ENCODE data around the gene GPR84.

GPR84 gene

DNA sequence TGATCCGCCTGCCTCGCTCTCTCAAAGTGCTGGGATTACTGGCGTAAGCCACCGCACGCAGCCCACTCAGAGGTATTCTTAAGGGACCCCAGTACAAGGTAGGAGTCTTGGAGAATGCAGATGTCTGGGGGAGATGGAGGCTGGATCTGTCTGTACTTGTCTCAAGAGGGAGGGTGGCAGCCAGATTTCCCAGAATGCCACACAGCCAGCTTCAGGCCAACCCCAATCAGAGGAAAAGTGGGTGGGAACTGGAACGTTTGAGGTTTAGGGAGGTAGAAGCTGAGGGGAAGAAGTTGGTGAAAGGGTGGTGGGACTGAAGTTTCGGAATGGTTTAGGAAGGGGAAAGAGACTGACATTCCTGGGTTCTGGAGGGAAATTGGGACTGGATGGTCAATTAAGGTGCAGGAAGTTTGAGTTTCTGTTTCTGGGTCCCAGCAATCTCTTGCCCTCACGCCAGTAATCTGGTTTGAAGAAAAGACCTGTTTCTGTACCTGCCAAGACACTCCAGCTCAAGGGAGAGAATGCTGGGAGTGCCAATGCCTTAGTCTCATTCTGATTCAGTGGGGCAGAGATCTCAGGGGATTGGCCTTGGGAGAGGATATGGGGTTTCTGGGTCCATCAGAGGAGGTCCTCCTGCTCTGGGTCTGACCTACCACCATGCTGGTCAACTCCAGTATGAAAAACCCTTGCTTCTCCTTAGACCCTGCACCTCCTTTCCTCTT, 28.4 kb upstream of the GPR84 start:
- Histone ChIP-seq H3K4me1 (ENCODE audit: control insufficient read depth, insufficient read depth, low read length) (peaks cover 7% of the 10 kb centered on the region), H3K27me3 (ENCODE audit: control insufficient read depth in 1 of 2, insufficient read depth in 2 of 2, low read length in 2 of 2) (no peaks in the 10 kb centered on the region), H3K9me3 (ENCODE audit: control insufficient read depth in 2 of 2, low read length in 2 of 2) (no peaks in the 10 kb centered on the region), H3K36me3 (ENCODE audit: control insufficient read depth in 2 of 2, insufficient read depth in 2 of 2, low read length in 2 of 2) (peaks cover 29 to 31% of the 10 kb centered on the region in 2 donors), H3K9ac (ENCODE audit: low read length in 2 of 2) (no peak overlapping the region), H3K27ac (ENCODE audit: low read length) (no peak overlapping the region), H3K4me3 (ENCODE audit: low read length in 2 of 2) (no peak overlapping the region)

DNA sequence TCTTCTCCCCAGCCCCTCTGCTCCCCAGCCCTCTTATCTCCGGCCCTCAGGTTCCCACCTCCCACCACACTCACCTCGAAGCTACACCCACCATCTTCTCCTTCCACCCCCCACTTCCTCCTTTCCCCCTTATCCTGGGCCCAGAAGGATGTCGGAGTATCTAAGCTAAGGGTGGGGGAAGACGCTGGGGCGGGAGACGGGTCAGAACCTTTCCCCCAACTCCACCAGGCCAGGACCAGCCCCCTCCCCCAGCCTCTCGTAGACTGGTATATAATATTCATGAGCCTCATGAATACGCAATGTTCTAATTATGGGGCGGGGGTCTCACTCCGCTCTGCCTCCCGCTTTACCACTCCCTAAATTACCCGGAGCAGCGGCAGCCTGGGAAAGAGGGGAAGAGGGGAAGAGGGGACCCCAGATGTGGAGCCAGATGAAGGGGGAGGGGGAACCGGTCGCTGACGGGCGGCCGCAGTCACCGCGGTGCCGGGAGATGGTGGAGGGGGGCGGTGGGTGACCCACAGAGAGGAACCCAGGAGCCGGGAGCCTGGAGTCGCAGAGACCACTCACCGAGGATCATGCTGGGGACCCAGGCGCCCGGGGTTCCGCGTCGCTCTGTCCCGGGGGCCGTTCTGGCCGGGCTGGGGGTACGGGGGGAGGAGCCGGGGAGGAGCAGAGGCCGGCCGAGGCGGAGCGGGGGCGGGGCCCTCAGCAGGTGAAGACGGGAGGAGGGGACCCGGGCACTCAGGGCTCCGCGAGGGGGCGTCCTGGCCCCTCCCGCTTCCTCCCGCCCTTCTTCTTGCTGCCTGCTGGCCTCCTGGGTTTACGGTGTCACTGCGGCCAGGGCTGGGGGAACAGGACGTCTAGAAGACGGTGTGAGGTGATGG, 26.6 kb upstream of the GPR84 start:
- Histone ChIP-seq H3K4me3 (ENCODE audit: low read length in 2 of 2) (peak overlapping the region in 1 of 2 donors; percentile 61), H3K9ac (ENCODE audit: low read length in 2 of 2) (no peak overlapping the region), H3K36me3 (ENCODE audit: control insufficient read depth in 2 of 2, insufficient read depth in 2 of 2, low read length in 2 of 2) (peaks cover 14 to 15% of the 10 kb centered on the region in 2 donors), H3K27ac (ENCODE audit: low read length) (no peak overlapping the region), H3K9me3 (ENCODE audit: control insufficient read depth in 2 of 2, low read length in 2 of 2) (no peaks in the 10 kb centered on the region), H3K4me1 (ENCODE audit: control insufficient read depth, insufficient read depth, low read length) (peaks cover 7% of the 10 kb centered on the region), H3K27me3 (ENCODE audit: control insufficient read depth in 1 of 2, insufficient read depth in 2 of 2, low read length in 2 of 2) (no peaks in the 10 kb centered on the region)

DNA sequence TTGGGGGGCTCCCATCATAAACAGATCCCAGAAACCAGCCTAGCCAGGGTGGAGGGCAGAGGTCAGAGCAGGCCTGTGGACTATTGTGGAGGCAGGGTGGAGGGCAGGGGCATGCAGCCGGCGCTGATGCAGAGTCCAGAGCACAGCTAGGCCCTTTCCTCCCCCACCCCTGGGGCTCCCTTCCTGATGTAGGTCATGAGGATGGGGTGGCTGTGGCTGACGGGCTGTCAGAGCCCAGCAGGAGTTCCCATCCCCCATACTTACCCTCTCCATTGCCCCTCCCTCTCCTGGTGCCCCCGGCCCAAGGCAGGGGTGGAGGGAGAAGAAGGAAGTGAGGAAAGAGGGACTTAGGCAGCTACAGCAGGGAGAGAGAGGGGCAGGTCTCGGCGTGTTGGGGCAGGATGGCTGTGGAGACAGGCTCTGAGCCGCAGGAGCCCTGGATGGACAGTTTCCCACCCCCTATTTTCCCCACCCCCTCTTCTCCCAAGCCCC, 25.9 kb upstream of the GPR84 start:
- Histone ChIP-seq H3K27me3 (ENCODE audit: control insufficient read depth in 1 of 2, insufficient read depth in 2 of 2, low read length in 2 of 2) (no peaks in the 10 kb centered on the region), H3K4me1 (ENCODE audit: control insufficient read depth, insufficient read depth, low read length) (peaks cover 7% of the 10 kb centered on the region), H3K27ac (ENCODE audit: low read length) (no peak overlapping the region), H3K36me3 (ENCODE audit: control insufficient read depth in 2 of 2, insufficient read depth in 2 of 2, low read length in 2 of 2) (peaks cover 8 to 10% of the 10 kb centered on the region in 2 donors), H3K4me3 (ENCODE audit: low read length in 2 of 2) (no peak overlapping the region), H3K9ac (ENCODE audit: low read length in 2 of 2) (no peak overlapping the region), H3K9me3 (ENCODE audit: control insufficient read depth in 2 of 2, low read length in 2 of 2) (no peaks in the 10 kb centered on the region)

DNA sequence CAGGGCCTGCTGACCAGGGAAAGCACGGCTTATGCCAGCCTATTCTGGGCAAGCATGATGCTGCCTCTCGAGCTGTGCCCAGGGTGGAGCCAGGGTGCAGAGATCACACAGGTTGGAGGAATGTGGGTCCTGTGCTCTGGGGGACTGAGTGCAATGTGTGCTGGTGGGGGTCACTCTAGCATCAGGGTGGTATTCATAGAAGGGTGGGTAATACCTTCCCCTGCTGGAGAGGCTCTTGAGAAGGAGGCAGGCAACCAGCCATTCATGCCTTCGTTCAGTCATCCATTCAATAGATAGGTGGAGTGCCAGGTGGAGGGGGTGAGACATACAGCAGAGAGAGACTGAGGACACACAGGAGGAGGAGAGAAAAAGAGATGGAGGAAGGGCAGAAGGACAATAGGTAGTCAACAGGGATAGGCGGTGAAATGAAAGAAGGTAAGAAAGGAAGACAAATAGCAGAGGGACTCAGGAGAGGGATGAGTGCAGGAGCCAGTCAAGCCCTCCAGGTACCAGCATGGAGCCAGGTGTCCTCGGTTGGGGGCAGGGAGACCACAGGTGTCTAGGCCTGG, 25.4 kb upstream of the GPR84 start:
- Histone ChIP-seq H3K4me1 (ENCODE audit: control insufficient read depth, insufficient read depth, low read length) (peaks cover 7% of the 10 kb centered on the region), H3K36me3 (ENCODE audit: control insufficient read depth in 2 of 2, insufficient read depth in 2 of 2, low read length in 2 of 2) (peaks cover 3 to 5% of the 10 kb centered on the region in 2 donors), H3K27ac (ENCODE audit: low read length) (no peak overlapping the region), H3K27me3 (ENCODE audit: control insufficient read depth in 1 of 2, insufficient read depth in 2 of 2, low read length in 2 of 2) (no peaks in the 10 kb centered on the region), H3K4me3 (ENCODE audit: low read length in 2 of 2) (no peak overlapping the region), H3K9me3 (ENCODE audit: control insufficient read depth in 2 of 2, low read length in 2 of 2) (no peaks in the 10 kb centered on the region), H3K9ac (ENCODE audit: low read length in 2 of 2) (no peak overlapping the region)

DNA sequence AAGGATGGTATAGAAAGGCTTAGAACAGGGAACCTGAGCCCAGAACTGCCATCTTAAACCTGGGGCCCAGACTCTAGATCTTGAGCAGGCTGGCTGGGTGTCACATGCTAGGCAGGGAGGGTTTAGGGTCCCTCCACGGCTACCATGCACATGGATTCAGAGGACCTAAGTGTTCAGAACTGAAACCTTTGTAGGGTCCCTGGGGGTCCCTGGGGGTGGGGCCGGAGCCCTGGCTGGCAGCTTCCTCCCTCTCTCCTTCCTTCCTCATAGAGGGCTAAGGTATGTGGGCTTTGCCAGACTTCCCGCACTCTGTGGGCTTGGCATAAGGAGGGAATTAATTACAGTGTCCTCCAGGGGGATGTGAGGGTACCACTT, 24.8 kb upstream of the GPR84 start:
- H3K27ac ChIP-seq (ENCODE audit: low read length) = no peak overlapping the region

DNA sequence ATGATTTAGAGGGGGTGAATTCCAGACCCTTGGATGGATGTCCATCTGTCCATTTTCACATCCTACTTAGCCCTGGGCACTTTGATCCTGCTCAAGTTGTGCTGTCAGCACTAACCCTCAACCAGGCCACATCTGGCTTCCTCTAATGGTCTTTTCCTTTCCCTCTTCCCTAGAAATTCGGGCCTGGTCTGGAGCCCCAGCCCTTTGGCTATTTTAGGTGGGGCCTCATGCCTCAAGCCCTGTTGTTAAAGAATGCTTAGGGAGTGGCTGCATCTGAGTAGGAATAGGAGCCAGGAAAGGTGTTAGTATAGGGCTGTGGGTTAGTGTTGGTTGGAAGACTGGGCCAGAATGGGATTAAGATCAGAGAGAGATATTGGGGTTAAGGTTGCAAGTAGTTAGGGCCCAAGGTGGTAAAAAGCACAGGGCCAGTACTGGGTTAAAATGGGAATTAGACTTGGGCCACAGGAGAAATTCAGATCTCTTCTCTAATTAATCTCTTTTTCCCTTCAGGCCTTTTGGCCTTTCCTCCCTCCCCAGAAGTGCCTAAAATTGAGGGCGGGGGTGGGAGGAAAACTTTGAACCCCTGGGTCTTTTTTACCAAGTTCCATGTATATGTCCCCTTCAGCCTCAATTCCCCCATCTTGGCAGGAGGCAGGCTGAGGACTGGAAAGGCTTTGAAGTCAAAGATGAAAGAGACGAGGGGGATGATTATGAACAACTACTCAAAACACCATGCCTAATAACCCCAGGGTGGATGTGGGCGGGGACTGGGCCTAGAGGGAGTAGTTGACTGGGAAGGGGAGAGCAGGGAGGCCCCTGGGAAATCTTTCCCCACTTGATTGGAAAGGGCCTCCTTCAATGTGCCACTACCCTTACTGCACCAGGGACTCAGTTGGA, 24.2 kb upstream of the GPR84 start:
- peaks cover 7% of the 10 kb centered on the region for H3K4me1 ChIP-seq (ENCODE audit: control insufficient read depth, insufficient read depth, low read length)
- no peaks in the 10 kb centered on the region for H3K9me3 ChIP-seq (ENCODE audit: control insufficient read depth in 2 of 2, low read length in 2 of 2)
- no peak overlapping the region for H3K27ac ChIP-seq (ENCODE audit: low read length)
- H3K9ac ChIP-seq (ENCODE audit: low read length in 2 of 2) = no peak overlapping the region
- H3K4me3 ChIP-seq (ENCODE audit: low read length in 2 of 2) = no peak overlapping the region
- no peaks in the 10 kb centered on the region for H3K27me3 ChIP-seq (ENCODE audit: control insufficient read depth in 1 of 2, insufficient read depth in 2 of 2, low read length in 2 of 2)
- no peaks in the 10 kb centered on the region for H3K36me3 ChIP-seq (ENCODE audit: control insufficient read depth in 2 of 2, insufficient read depth in 2 of 2, low read length in 2 of 2)

More for the DNA sequence above, 24.8 kb upstream of the GPR84 start:
- H3K4me1 ChIP-seq (ENCODE audit: control insufficient read depth, insufficient read depth, low read length) = peaks cover 7% of the 10 kb centered on the region
- H3K9ac ChIP-seq (ENCODE audit: low read length in 2 of 2) = no peak overlapping the region
- H3K36me3 ChIP-seq (ENCODE audit: control insufficient read depth in 2 of 2, insufficient read depth in 2 of 2, low read length in 2 of 2) = no peaks in the 10 kb centered on the region
- no peak overlapping the region for H3K4me3 ChIP-seq (ENCODE audit: low read length in 2 of 2)
- H3K9me3 ChIP-seq (ENCODE audit: control insufficient read depth in 2 of 2, low read length in 2 of 2) = no peaks in the 10 kb centered on the region
- H3K27me3 ChIP-seq (ENCODE audit: control insufficient read depth in 1 of 2, insufficient read depth in 2 of 2, low read length in 2 of 2) = no peaks in the 10 kb centered on the region

DNA sequence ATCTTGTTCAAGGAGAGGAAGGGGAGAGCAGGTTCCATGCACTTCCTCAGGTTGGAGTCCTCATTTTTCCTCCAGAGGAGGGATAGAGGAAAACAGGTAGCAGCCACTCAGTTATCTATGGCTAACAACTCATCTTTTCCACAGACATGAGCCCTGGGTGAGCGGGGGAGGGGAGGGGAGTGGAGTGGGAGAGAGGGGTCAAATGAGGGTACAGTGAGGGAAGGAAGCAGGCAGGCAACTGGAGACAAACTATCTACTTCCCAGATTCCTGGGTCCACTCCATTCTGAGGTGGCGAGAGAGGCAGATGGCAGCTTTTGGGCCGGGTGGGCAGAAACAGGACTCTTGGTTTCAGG, 22.8 kb upstream of the GPR84 start:
- Histone ChIP-seq H3K36me3 (ENCODE audit: control insufficient read depth in 2 of 2, insufficient read depth in 2 of 2, low read length in 2 of 2) (no peaks in the 10 kb centered on the region), H3K9ac (ENCODE audit: low read length in 2 of 2) (no peak overlapping the region), H3K27ac (ENCODE audit: low read length) (no peak overlapping the region), H3K4me1 (ENCODE audit: control insufficient read depth, insufficient read depth, low read length) (peaks cover 7% of the 10 kb centered on the region), H3K27me3 (ENCODE audit: control insufficient read depth in 1 of 2, insufficient read depth in 2 of 2, low read length in 2 of 2) (no peaks in the 10 kb centered on the region), H3K4me3 (ENCODE audit: low read length in 2 of 2) (no peak overlapping the region), H3K9me3 (ENCODE audit: control insufficient read depth in 2 of 2, low read length in 2 of 2) (no peaks in the 10 kb centered on the region)

DNA sequence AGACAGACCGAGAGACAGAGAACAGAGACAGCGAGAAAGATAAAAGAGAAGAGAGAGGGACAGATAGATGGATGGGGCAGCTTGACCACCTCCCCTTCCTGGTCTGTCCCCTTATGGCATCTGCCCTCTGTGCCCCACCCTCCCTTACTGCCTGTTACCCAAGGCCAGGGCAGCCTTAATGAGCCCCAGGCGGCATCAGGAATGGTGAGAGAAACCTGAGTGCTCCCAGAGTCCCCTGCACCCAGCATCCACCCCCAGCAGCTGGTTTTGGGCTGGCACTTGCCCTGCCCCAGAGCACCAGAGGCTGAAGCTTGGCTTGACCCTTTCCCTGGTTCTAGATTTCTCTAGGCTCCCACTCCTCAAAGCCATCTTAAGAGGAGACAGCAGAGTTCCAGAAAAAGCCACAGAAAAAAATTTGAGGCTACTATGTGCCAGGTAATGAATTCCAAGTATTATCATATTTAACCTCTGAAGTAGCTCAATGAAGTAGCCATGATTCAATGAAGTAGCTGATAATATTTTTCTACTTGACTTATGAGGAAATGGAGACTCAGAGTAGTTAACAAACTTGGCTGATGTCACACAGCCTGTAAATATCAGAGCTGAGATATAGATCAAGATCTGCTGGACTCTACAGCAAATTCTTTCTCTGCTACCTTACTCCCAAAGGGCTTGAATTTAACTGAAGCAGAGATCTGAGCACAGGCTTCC, 22.3 kb upstream of the GPR84 start:
- Histone ChIP-seq H3K27ac (ENCODE audit: low read length) (no peak overlapping the region), H3K27me3 (ENCODE audit: control insufficient read depth in 1 of 2, insufficient read depth in 2 of 2, low read length in 2 of 2) (no peaks in the 10 kb centered on the region), H3K4me1 (ENCODE audit: control insufficient read depth, insufficient read depth, low read length) (peaks cover 3% of the 10 kb centered on the region), H3K9me3 (ENCODE audit: control insufficient read depth in 2 of 2, low read length in 2 of 2) (no peaks in the 10 kb centered on the region), H3K4me3 (ENCODE audit: low read length in 2 of 2) (no peak overlapping the region), H3K9ac (ENCODE audit: low read length in 2 of 2) (no peak overlapping the region), H3K36me3 (ENCODE audit: control insufficient read depth in 2 of 2, insufficient read depth in 2 of 2, low read length in 2 of 2) (no peaks in the 10 kb centered on the region)

DNA sequence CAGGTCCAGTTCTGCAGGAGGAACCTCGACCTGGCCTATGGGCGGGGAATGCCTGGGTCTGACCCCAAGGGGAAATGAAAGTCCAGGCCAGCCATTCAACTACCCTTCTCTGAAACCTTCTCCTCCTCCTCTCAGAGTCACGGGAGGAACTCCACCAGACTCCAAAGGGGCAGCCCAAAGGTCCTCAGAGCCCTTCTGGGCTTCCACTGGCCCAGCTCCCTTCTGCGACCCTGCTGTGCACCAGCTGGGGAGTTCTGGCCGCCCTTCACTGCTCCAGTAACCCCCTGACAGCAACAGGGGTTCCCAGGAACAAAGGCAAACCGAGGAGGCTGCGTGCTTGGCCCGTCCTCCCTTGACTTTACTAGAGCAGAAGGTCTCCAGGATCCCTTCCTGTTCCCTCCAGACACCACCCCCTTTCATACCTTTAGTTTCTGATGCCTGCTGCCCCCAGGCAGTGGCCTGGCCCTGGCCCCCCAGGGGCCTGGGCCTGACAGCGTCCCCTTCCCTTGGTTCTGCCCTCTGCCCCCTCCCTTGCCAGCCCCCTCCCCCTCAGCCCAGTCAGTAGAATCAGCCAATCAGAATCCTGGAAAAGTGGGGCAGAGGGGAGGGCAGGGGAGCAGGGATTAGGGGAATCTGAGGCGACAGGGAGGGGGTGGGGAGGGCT, 21.1 kb upstream of the GPR84 start:
- Histone ChIP-seq H3K27ac (ENCODE audit: low read length) (no peak overlapping the region), H3K4me1 (ENCODE audit: control insufficient read depth, insufficient read depth, low read length) (no peaks in the 10 kb centered on the region), H3K9ac (ENCODE audit: low read length in 2 of 2) (no peak overlapping the region)

More for the DNA sequence above, 21.1 kb upstream of the GPR84 start:
- Histone ChIP-seq H3K27me3 (ENCODE audit: control insufficient read depth in 1 of 2, insufficient read depth in 2 of 2, low read length in 2 of 2) (no peaks in the 10 kb centered on the region), H3K9me3 (ENCODE audit: control insufficient read depth in 2 of 2, low read length in 2 of 2) (no peaks in the 10 kb centered on the region), H3K36me3 (ENCODE audit: control insufficient read depth in 2 of 2, insufficient read depth in 2 of 2, low read length in 2 of 2) (no peaks in the 10 kb centered on the region), H3K4me3 (ENCODE audit: low read length in 2 of 2) (peak overlapping the region in 1 of 2 donors; percentile 15)
